Islet precursor cell (in vitro differentiated cells): ENCODE measurements around the gene PTPN12.
"Not testable (repeated sequence)": the region's sequence is repeated elsewhere in the genome, so short reads cannot be mapped to it uniquely, and the experiment has no call there.

Experiments used
- DNase-seq: peaks from one replicate; pipeline ENCODE4 v3.0.0-alpha.2; 2018

Gene PTPN12

DNA sequence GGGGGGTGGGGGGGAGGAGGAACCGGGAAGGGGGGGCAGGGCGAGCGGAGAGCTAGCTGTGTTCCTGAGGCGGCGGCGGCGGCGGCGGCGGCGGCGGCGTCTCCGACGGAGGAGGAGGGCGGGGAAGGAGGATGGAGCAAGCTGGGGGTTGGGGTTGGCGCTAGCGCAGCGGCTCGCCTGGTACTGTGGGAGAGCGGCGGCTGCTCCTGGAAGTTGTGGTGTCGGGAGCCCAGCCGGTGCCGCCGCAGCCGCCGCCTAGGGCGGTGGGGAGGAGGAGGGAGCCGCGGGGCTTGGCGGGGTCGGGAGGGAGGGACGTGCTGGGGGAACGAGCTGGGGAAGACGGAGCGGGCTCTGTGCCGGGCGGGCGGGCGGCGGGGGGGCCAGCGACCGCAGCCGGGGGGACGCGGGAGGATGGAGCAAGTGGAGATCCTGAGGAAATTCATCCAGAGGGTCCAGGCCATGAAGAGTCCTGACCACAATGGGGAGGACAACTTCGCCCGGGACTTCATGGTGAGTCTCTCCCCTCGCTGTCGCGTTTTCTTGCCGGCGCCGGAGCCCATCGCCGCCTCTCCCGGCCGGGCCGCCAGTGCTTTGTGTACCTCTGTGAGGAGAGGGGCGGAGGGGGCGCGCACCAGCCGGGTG is at the start of gene PTPN12:
TSS of gene PTPN12 (plus strand) at position 160 of the 642 bp plus-strand sequence. CDS start at position 412, 252 bp downstream.
- no peak for DNase-seq

DNA sequence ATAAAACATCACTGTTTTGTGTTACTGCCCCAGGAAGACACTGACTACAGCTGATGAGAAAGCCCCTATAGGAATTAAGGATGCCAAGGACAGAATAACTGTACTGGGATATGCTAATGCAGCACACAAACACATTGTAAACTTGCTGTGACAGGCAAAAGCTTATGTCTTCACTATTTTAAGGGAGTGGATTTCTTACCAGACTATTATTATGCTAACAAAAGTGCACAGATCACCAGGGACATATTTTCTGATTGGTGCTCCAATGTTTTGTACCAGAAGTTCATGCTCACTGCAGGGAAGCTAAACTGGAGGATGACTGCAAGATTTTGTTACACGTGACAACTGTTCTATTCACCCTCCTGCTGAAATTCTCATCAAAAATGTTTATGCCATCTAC is 48.1 kb upstream of the PTPN12 start:
- DNase-seq = no peak

DNA sequence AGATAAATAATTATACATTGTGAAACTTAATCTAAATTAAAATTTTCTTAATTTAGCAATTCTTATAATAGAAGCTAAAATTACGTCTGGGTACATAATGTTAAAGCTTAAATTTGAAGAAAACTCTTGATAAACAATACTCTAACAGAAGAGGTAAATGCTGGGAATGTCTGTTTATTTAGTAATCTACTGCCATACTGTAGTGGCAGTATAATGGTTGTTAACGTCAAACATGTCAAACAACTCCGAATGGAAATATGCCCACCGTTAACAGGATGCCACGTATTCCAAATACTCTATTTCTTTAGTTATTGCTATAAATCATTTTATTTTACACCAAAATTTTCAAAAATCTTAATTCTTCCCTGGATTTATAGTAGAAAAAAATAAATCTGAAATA is 40.0 kb upstream of the PTPN12 start:
- no peak for DNase-seq

GRCh38 chr7:77498659-77499379 is 38.3 kb upstream of the PTPN12 start:
- no peak for DNase-seq

GRCh38 chr7:77501192-77501515 is 35.9 kb upstream of the PTPN12 start:
- DNase-seq = no peak

- no peak for DNase-seq
Observed at GRCh38 chr7:77504951-77505350, 32.1 kb upstream of the PTPN12 start.

- no peak for DNase-seq
Observed at GRCh38 chr7:77506899-77507298, 30.2 kb upstream of the PTPN12 start.

- not testable (repeated sequence) for DNase-seq
Observed at GRCh38 chr7:77513002-77513670, 24.0 kb upstream of the PTPN12 start.

- DNase-seq = no peak
Observed at GRCh38 chr7:77516085-77516484, 21.0 kb upstream of the PTPN12 start.

DNA sequence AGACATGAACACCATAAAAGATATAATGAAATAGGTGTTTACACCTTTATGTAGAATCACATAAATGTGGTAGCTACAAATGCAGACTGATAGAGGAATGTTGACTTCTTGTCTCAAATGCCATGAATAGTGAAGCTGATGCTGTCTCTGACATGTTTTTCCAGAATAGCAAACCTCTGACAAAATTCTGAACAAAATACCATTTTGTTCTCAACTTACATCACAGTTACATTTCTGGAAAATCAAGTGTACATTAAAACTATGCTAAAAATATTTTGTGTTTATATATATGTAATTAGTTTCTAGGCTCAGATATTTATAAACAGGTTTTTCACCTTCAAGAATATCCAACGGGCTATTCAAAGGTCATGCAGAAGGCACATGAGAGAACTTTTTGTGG is 16.8 kb upstream of the PTPN12 start:
- DNase-seq = no peak

GRCh38 chr7:77521537-77521936 is 15.6 kb upstream of the PTPN12 start:
- DNase-seq = not testable (repeated sequence)

- no peak for DNase-seq
Observed at GRCh38 chr7:77524731-77525130, 12.4 kb upstream of the PTPN12 start.

DNA sequence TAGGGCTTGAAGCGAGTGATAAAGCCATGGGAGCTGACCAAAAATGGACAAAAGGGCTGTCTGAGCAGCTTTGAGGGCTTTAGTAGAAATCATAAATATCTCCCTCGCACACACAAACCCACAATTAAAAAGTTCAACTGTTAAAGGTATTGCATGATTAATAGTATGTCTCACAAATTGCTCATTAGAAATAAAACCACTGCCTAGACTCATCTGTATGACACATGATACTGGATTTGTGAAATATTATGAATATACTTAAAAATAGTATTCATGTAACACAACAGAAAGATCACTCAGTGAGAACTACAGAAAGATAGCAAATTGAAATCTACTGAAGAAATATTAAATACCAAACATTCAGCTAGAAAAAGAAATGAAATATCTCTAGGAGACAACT is 11.9 kb upstream of the PTPN12 start:
- no peak for DNase-seq

GRCh38 chr7:77528368-77528767 is 8.7 kb upstream of the PTPN12 start:
- no peak for DNase-seq

DNA sequence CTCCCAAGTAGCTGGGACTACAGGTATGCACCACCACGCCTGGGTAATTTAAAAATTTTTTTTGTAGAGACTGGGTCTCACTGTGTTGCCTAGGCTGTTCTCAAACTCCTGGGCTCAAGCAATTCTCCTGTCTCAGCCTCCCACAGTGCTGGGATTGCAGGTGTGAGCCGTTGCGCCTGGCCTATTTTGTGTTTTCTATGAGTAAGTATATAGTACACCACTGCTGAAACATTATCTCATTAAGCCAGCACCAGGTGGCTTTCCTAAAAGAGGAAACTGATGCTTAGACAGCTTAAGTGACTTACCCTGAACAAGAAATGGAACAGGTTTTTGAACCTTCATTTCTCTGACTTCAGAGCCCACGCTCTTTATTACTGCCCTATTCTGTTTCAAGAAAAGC is 7.8 kb upstream of the PTPN12 start:
- DNase-seq = no peak

GRCh38 chr7:77531038-77531437 is 6.1 kb upstream of the PTPN12 start:
- no peak for DNase-seq

DNA sequence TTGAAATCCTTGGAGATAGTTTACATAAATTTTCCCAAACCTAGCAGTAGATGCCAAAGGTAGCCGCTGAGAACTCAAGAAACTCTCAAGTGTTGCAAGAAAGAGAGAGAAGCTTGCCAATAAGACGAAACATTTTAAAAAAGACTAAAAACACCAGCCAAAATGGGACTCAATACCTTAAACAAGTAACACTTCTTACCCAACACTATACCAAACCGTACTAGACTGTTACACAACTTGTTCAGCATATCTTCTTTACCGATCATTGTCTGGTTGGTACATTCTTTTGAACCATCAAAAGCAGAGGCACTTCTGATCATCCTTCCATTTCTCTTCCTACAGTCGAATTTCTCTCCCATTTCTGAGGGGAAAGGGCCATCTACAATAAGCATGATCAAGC is 4.8 kb upstream of the PTPN12 start:
- no peak for DNase-seq

DNA sequence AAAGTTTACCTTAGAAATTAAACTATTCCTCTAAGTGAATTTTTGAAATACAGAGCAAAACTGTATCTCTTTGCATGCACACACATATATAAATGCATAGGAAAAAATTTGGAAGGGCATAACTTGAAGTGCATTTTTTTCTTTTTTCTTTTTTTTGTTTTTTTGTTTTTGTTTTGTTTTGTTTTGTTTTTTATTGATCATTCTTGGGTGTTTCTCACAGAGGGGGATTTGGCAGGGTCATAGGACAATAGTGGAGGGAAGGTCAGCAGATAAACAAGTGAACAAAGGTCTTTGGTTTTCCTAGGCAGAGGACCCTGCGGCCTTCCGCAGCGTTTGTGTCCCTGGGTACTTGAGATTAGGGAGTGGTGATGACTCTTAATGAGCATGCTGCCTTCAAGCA is 4.4 kb upstream of the PTPN12 start:
- not testable (repeated sequence) for DNase-seq

- DNase-seq = not testable (repeated sequence)
Observed at GRCh38 chr7:77534046-77534445, 3.0 kb upstream of the PTPN12 start.

GRCh38 chr7:77536017-77536412 is 1.1 kb upstream of the PTPN12 start:
- DNase-seq = no peak

DNA sequence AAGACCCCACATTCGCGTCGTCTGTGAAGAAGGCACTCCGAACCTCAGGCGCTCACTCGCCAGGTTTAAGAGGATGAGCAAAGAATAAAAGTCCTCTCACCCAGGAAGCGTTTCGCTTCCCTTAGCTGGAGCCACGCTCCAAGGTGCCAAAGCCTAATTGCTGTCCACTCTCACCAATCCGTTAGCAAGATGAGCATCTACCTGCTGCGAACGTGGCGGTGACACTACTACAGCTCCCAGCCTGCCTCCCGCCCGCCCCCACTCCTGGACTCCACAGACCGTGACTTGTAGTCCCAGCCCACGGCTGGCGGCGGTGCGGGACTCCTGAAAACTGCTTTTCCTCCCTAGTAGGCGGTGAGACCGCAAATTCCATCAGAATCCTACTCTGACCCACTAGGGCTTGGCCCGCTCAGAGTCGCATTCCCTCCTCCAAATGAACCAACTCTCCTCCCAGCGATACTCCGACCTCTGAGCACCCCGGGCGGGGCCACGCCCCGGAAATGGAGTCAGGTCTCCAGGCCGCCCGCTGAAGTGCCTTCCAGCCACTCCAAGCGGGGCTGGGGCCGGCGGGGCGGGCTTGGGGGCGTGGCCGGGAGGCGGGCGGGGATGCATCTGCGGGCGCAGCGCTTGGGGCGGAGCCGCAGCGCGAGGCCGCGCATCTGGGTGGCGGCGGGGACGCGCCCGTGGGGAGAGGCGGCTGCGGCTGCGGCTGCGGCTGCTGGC is 521 bp upstream of the PTPN12 start:
- peak; percentile 99 for DNase-seq

DNA sequence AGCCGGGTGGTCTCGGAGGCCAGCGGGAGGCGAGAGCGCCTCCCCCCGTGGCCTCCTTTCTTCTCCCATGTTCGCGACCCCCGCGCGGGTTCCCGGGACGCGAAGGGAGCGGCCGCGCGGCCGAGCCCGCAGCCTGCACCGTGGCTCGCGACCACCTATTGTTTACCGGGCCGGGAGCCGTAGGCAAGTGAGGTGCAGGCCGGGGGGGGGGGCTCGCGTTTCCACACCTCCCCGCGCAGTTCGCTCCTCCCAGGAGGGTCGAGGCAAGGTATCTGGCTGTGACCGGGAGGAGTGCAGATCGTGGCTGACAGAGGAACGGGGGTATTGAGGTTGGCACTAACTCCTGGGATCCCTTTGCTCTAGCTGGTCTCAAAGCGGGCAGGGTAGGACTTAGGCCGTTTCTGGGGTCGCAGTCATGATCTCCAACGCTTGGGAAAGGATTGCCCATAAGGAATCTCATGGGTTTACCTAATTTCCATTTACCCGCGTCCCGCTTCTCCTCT is 734 bp downstream of the PTPN12 start:
- peak; percentile 73 for DNase-seq
